HFFc6 (cell line): Measurements from ENCODE around the gene ACD. TPM values are rescaled to one million over a fixed set of nuclear protein-coding genes. Genes with fewer than 3 reads are reported as not detected.
A peak's percentile ranks its signal among the peaks of the same experiment; 100 is the strongest.

Experiments used
- DNase-seq: peaks from one replicate; pipeline ENCODE4 v3.0.0-alpha.2; 2018
- H3K27ac Mint-ChIP-seq: 2 replicates; pipeline ENCODE4 v1.8.0; 2020; ENCODE audit warnings: mild to moderate bottlenecking, mixed read lengths
- H3K27me3 Mint-ChIP-seq: 2 replicates; pipeline ENCODE4 v1.8.0; 2021; ENCODE audit warnings: mild to moderate bottlenecking, moderate library complexity, mixed read lengths; ENCODE audit not compliant: insufficient read depth
- H3K36me3 Mint-ChIP-seq: 2 replicates; pipeline ENCODE4 v1.8.0; 2021; ENCODE audit warnings: low read depth, mixed read lengths
- H3K4me1 Mint-ChIP-seq: 2 replicates; pipeline ENCODE4 v1.8.0; 2020; ENCODE audit warnings: low read depth, mixed read lengths
- H3K4me3 Mint-ChIP-seq: 2 replicates; pipeline ENCODE4 v1.8.0; 2020; ENCODE audit warnings: mild to moderate bottlenecking, moderate library complexity, mixed read lengths
- H3K9me3 Mint-ChIP-seq: 2 replicates; pipeline ENCODE4 v1.8.0; 2020; ENCODE audit warnings: mild to moderate bottlenecking, mixed read lengths
- CTCF ChIP-seq: fragments of 200-600 bp; sonication (generic); IDR thresholded peaks from 2 replicates; pipeline ENCODE4 v1.5.0; 2021; ENCODE audit warnings: antibody characterized with exemption, mild to moderate bottlenecking
- total RNA-seq, 6 experiments: library from RNA; stranded (reverse); fragmentation: NEBNext Ultra II Directional; extraction: Animal tissue kit (Norgen Biotek cat#: 25700); gene quantifications; 2 replicates in 1 of 6; 3 replicates in 5 of 6; pipeline ENCODE4 v1.2.3, GENCODE V29; 2021

ACD gene
- total RNA-seq, 6 experiments from 2014 or later: 18.0 to 25.8 (median 23.9) TPM

GRCh38 chr16:67666559-67667452 is 6.7 kb upstream of the ACD start, which contains the start of the genes C16orf86 and ENKD1:
C16orf86 (plus strand) TSS chr16:67666814; CDS start chr16:67666971, 157 bp downstream.
ENKD1 (minus strand) TSS chr16:67666750; CDS start chr16:67666442, 308 bp downstream.
- H3K27me3 Mint-ChIP-seq: peaks cover 7% of the 10 kb centered on the region; the same call in 1 of the 2 replicates
- no peaks in the 10 kb centered on the region for H3K9me3 Mint-ChIP-seq
- TF ChIP-seq CTCF: no peak
- H3K36me3 Mint-ChIP-seq: no peaks in the 10 kb centered on the region
- DNase-seq: peak; percentile 36
- H3K27ac Mint-ChIP-seq: peak within 1 kb of the TSS; percentile 85
- H3K4me1 Mint-ChIP-seq: peaks cover 13% of the 10 kb centered on the region; the same call in 1 of the 2 replicates
- peak within 1 kb of the TSS; percentile 82 for H3K4me3 Mint-ChIP-seq

- Mint-ChIP-seq H3K4me1 (peaks cover 13% of the 10 kb centered on the region; the same call in 1 of the 2 replicates), H3K27ac (peak overlapping the region; percentile 48), H3K36me3 (no peaks in the 10 kb centered on the region), H3K4me3 (peak overlapping the region; percentile 81), H3K27me3 (peaks cover 7% of the 10 kb centered on the region; the same call in 1 of the 2 replicates), H3K9me3 (no peaks in the 10 kb centered on the region)
- DNase-seq: no peak
- TF ChIP-seq CTCF: no peak
These were observed 6.0 kb upstream of the ACD start for GRCh38 chr16:67666032-67666551.

GRCh38 chr16:67665598-67665997 is 5.5 kb upstream of the ACD start:
- Mint-ChIP-seq H3K27ac (peak overlapping the region; percentile 48), H3K4me1 (peaks cover 13% of the 10 kb centered on the region; the same call in 1 of the 2 replicates), H3K27me3 (peaks cover 7% of the 10 kb centered on the region; the same call in 1 of the 2 replicates)

GRCh38 chr16:67664871-67665270 is 4.8 kb upstream of the ACD start:
- Mint-ChIP-seq H3K4me1 (peaks cover 13% of the 10 kb centered on the region; the same call in 1 of the 2 replicates), H3K4me3 (no peak overlapping the region), H3K27ac (no peak overlapping the region; the same call in 1 of the 2 replicates), H3K9me3 (no peaks in the 10 kb centered on the region), H3K27me3 (peaks cover 7% of the 10 kb centered on the region; the same call in 1 of the 2 replicates), H3K36me3 (no peaks in the 10 kb centered on the region)
- DNase-seq: no peak
- TF ChIP-seq CTCF: no peak

More at GRCh38 chr16:67665598-67665997, 5.5 kb upstream of the ACD start:
- DNase-seq: no peak
- TF ChIP-seq CTCF: no peak
- peak overlapping the region; percentile 81 for H3K4me3 Mint-ChIP-seq
- no peaks in the 10 kb centered on the region for H3K9me3 Mint-ChIP-seq
- H3K36me3 Mint-ChIP-seq: no peaks in the 10 kb centered on the region

GRCh38 chr16:67664258-67664657 is 4.2 kb upstream of the ACD start:
- H3K4me3 Mint-ChIP-seq: no peak overlapping the region
- no peak for DNase-seq
- no peaks in the 10 kb centered on the region for H3K9me3 Mint-ChIP-seq
- peaks cover 7% of the 10 kb centered on the region; the same call in 1 of the 2 replicates for H3K27me3 Mint-ChIP-seq
- TF ChIP-seq CTCF: no peak
- H3K4me1 Mint-ChIP-seq: peaks cover 17% of the 10 kb centered on the region
- H3K27ac Mint-ChIP-seq: no peak overlapping the region
- no peaks in the 10 kb centered on the region for H3K36me3 Mint-ChIP-seq
